COR-L47 (cell line): ENCODE data around the gene CDH24.

ENCODE experiments used
- DNase-seq: peaks from one replicate; lab custom pipeline; 2025; lab: John Stamatoyannopoulos, UW

CDH24 gene

DNA sequence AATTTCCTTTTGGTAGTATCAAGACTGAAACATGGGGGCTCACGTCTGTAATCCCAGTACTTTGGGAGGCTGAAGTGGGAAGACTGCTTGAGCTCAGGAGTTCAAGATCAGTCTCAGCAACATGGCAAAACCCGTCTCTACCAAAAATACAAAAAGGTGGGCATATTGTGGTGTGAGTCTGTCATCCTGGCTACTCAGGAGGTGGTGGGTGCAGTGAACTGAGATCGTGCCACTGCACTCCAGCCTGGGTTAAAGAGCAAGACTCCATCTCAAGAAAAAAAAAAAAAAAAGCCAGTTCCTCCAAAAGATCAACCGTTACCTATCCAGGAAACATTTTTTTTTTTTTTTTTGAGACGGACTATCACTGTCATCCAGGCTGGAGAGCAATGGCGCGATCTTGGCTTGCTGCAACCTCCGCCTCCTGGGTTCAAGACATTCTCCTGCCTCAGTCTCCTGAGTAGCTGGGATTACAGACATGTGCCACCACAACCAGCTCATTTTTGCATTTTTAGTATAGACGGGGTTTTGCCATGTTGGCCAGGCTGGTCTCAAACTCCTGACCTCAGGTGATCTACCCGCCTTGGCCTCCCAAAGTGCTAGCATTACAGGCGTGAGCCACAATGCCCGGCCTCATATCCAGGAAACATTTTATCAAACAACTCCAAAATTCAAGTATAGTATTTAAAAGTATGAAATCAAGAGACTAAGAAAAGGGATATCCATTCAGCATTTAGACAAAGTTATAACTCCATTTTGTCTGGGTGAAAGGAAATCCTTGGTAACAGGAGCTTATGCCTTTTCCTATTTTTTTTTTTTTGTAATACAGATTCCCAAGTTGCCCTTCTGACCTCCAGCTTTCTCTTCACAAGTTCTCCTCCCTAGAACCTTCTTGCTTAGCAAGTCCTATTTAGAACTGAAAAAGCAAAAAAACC is 34.2 kb upstream of the CDH24 start:
- DNase-seq: no peak

- DNase-seq: no peak
These were observed 32.9 kb upstream of the CDH24 start for GRCh38 chr14:23090254-23090636.

GRCh38 chr14:23089498-23090253 is 32.4 kb upstream of the CDH24 start:
- DNase-seq: no peak

DNA sequence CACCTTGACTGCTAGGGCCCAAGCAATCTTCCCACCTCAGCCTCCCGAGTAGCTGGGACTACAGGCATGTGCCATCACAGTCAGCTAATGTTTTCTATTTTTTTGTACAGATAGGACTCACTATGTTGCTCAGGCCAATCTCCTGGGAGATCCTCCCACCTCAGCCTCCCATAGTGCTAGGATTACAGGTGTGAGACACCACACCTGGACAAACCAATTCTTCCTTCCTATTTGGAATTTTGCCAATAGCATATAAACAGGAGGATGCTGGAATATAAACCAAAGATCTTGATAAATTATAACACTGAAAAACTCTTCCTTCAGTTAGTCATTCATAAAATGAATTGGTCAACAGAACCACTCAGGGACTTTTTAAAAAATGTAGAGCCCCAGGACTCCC is 29.2 kb upstream of the CDH24 start:
- no peak for DNase-seq

DNA sequence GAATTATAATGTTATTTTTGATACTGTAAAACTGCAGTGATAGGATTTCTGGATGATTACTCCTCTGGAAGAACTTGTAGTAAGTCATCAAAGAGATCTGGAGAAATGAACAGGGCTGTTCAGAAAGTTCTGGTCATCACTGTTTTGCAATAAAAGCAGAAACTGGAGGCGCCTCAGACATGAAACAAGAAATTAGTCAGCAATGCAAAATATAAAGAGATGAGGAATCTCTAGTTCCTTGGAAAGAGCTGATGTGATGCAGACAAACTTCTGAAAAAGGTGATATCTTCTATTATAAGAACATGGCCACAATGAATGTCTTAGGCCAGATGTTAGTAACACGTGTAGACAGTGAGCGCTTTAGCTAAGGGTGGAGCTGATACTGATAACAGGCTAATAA is 28.1 kb upstream of the CDH24 start:
- DNase-seq: no peak

DNA sequence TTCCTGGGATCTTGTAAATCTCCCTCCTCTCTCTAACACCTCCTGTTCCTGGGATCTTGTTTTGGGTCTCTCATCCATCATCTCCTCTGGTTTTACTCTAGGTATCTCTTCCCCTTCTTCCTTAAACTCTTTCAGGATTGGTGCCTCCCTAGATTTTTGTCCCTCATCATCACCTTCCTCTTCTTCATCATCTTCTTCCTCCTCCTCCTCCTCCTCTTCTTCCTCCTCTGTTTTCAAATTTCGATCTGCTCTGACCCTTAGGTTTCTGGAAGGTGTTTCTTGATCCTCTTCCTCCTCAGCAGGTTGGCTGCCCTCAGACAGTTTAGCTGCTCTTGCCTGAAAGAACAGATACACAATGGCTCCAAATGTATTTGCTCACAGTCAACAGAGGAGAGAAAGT is 23.2 kb upstream of the CDH24 start:
- DNase-seq: no peak

- no peak for DNase-seq
These were observed 22.4 kb upstream of the CDH24 start for GRCh38 chr14:23079716-23080115.

GRCh38 chr14:23078692-23079116 is 21.4 kb upstream of the CDH24 start:
- DNase-seq: no peak

DNA sequence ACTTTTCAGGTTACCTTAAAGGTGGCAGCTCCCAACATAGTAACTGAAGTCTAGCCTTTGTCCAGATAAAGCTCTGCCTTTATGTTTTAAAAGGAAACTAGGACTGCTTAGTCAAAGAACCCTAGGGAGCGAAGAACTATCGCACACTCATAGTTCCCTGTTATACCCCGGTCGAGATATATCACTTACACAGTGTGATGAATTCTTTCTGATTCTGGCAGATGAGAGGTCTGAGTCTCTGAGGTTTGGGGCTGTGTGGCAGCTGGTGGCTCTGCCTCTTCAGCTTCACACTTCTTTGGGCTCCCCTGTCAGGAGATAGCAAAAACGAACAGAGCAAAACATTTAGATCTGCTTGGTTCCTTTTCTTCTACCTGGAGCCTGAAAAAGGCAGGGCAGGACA is 20.6 kb upstream of the CDH24 start:
- no peak for DNase-seq

GRCh38 chr14:23076785-23077408 is 19.6 kb upstream of the CDH24 start:
- no peak for DNase-seq

DNA sequence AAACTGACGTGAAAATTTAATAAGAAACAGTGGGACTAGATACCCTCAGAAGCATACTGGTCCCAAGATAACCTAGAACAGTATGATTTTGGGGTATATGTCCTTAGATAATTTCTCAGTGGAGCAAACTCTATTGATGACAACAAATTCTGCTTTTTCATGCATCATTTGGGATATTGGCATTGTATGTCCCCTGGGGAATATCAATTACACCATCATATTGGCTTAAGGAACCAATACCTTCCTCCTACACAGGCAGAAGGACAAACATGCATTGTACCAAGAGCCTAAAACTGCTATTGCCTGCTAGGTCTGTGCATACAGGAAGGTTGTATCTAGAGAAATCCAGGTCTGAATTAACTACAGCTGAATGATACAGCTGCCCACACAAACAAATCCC is 17.6 kb upstream of the CDH24 start:
- DNase-seq: no peak

DNA sequence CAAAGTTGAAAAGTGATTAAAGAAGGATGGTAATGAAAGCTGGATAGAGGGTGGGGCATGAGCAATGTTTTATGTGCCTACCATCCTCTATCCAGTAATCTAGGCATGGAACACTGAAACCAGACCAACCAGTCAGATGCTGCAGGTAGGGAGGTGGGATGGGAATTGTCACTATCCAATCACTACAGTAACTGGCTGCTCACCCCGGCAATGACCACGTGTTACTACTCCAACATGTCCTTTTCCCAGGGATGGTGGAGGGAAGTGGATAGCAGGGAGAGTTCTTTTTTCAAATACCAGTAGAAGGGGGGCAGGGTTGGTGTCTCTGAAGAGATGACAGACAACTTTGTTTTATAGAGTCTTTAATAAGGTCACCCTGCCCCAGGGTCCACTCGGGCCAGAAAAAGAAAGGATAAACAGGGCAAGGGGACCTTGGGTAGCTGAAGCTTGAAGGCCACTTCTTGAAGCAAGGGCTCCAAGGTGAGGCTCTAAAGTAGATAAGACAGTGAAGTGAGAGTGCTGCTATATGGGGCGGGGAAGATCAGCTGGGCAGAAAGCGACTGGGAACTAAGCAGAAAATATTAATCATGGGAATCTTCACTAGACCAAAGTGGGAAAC is 14.7 kb upstream of the CDH24 start:
- no peak for DNase-seq

GRCh38 chr14:23071244-23071920 is 14.1 kb upstream of the CDH24 start:
- no peak for DNase-seq

- DNase-seq: no peak
These were observed 13.2 kb upstream of the CDH24 start for GRCh38 chr14:23070262-23071129.

DNA sequence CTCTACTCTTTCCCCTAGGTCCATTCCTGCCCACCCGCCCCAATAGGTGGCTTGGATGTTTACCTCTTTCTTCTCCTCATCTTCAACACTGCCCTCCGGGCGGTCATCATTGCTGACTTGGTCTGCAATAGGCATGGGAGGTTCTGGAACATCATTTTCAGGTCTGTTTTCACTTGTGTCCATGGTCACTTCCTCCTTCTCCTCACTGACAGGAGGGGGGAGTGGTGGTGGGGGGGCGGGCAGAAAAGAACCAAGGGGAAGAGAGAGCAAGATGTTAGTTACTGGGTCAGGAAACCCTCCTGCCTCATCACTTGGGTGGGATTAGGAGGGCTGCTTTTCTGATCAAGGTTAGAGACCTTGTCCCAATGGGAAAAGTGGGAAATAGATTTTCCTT is 12.1 kb upstream of the CDH24 start:
- no peak for DNase-seq

GRCh38 chr14:23068789-23069412 is 11.6 kb upstream of the CDH24 start:
- no peak for DNase-seq

GRCh38 chr14:23067847-23068788 is 10.8 kb upstream of the CDH24 start:
- DNase-seq: no peak

- no peak for DNase-seq
These were observed 9.8 kb upstream of the CDH24 start for GRCh38 chr14:23066855-23067744.
